SK-N-SH treated with all-trans-retinoic acid at 6 μM for 48 hours (cell line): ENCODE results near the gene RPS6KC1.
"Not testable (repeated sequence)": the region's sequence is repeated elsewhere in the genome, so short reads cannot be mapped to it uniquely, and the experiment has no call there.

Experiments used
- ATAC-seq: fragments of 200-7000 bp; cut with Tn5 transposase; 3 replicates; pipeline ENCODE4 v1.9.1; 2020; ENCODE audit warnings: mild to moderate bottlenecking, moderate library complexity
- ARNTL ChIP-seq: fragments of 450-650 bp; formaldehyde crosslinking; IDR thresholded peaks from 2 replicates; pipeline ENCODE4 v1.5.0; 2020; ENCODE audit warnings: low read depth, mild to moderate bottlenecking, moderate library complexity, borderline replicate concordance
- CSDC2 ChIP-seq: fragments of 250-450 bp; sonication (Bioruptor Pico); IDR thresholded peaks from 2 replicates; pipeline ENCODE4 v1.5.0; 2020; ENCODE audit warnings: mild to moderate bottlenecking, moderate library complexity
- ISL1 ChIP-seq: fragments of 250-450 bp; sonication (Bioruptor Pico); IDR thresholded peaks from 2 replicates; pipeline ENCODE4 v2.1.2; 2022; ENCODE audit warnings: mild to moderate bottlenecking, moderate library complexity
- POU6F1 ChIP-seq: fragments of 250-450 bp; sonication (Bioruptor Pico); IDR thresholded peaks from 2 replicates; pipeline ENCODE4 v1.8.0; 2021; ENCODE audit warnings: low read depth, mild to moderate bottlenecking, moderate library complexity, borderline replicate concordance
- PPARA ChIP-seq: fragments of 250-450 bp; sonication (Bioruptor Pico); IDR thresholded peaks from 2 replicates; pipeline ENCODE4 v1.5.0; 2020; ENCODE audit warnings: mild to moderate bottlenecking, borderline replicate concordance
- RARB ChIP-seq: fragments of 250-450 bp; sonication (Bioruptor Pico); IDR thresholded peaks from 2 replicates; pipeline ENCODE4 v1.8.0; 2021; ENCODE audit warnings: mild to moderate bottlenecking, moderate library complexity
- SNAI2 ChIP-seq: fragments of 250-450 bp; sonication (Bioruptor Pico); IDR thresholded peaks from 2 replicates; pipeline ENCODE4 v1.5.0; 2020; ENCODE audit warnings: mild to moderate bottlenecking, moderate library complexity
- TCF4 ChIP-seq: fragments of 250-450 bp; sonication (Bioruptor Pico); IDR thresholded peaks from 2 replicates; pipeline ENCODE4 v1.8.0; 2021; ENCODE audit warnings: mild to moderate bottlenecking, moderate library complexity, borderline replicate concordance
- TOX ChIP-seq: fragments of 250-450 bp; sonication (Bioruptor Pico); IDR thresholded peaks from 2 replicates; pipeline ENCODE4 v1.8.0; 2021; ENCODE audit warnings: mild to moderate bottlenecking, moderate library complexity, borderline replicate concordance
- TSHZ2 ChIP-seq: fragments of 250-450 bp; sonication (Bioruptor Pico); IDR thresholded peaks from 2 replicates; pipeline ENCODE4 v1.5.0; 2020; ENCODE audit warnings: mild to moderate bottlenecking, moderate library complexity
- ZC3H10 ChIP-seq: fragments of 250-450 bp; sonication (Bioruptor Pico); IDR thresholded peaks from 2 replicates; pipeline ENCODE4 v1.5.1; 2021; ENCODE audit warnings: mild to moderate bottlenecking, moderate library complexity
- ZFP3 ChIP-seq: fragments of 250-450 bp; sonication (Bioruptor Pico); IDR thresholded peaks from 2 replicates; pipeline ENCODE4 v1.5.0; 2020; ENCODE audit warnings: mild to moderate bottlenecking, moderate library complexity
- ZFP30 ChIP-seq: fragments of 450-650 bp; formaldehyde crosslinking; IDR thresholded peaks from 2 replicates; pipeline ENCODE4 v1.5.0; 2022; ENCODE audit warnings: mild to moderate bottlenecking, moderate library complexity
- ZNF565 ChIP-seq: fragments of 450-650 bp; formaldehyde crosslinking; conservative IDR thresholded peaks from 2 replicates; pipeline ENCODE4 v1.5.0; 2020; ENCODE audit warnings: low read depth, mild to moderate bottlenecking, moderate library complexity
- ZNF70 ChIP-seq: fragments of 450-650 bp; formaldehyde crosslinking; IDR thresholded peaks from 2 replicates; pipeline ENCODE4 v1.5.0; 2020; ENCODE audit warnings: mild to moderate bottlenecking, moderate library complexity
- TF ChIP-seq, protein P1 (sequence below): fragments of 250-450 bp; sonication (Bioruptor Pico); IDR thresholded peaks from 2 replicates; pipeline ENCODE4 v1.5.1; 2020; ENCODE audit warnings: low read depth, mild to moderate bottlenecking, moderate library complexity
- TF ChIP-seq, protein P2 (sequence below): fragments of 250-450 bp; sonication (Bioruptor Pico); IDR thresholded peaks from 2 replicates; pipeline ENCODE4 v1.8.0; 2020; ENCODE audit warnings: mild to moderate bottlenecking, moderate library complexity, borderline replicate concordance
- TF ChIP-seq, protein P3 (sequence below): fragments of 250-450 bp; sonication (Bioruptor Pico); IDR thresholded peaks from 2 replicates; pipeline ENCODE4 v1.5.1; 2021; ENCODE audit warnings: mild to moderate bottlenecking, moderate library complexity

RPS6KC1 gene

DNA sequence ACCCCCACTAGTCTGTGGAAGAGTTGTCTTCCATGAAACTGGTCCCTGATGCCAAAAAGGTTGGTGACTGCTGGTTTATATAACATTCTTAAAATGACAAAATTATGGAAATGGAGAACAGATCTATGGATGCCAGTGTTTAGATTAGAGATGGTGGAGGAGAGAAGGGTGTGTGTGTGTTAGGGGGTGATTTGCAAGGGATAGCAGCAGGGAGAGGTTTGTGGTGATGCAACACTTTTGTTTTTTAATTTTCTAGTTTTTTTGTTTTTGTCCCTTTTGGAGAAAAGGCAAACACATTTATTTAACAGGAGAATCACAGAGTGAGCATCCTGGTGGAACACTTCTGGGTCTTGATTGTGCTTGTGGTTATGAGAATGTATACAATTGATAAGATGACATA, 143.8 kb downstream of the RPS6KC1 start:
- ATAC-seq, result no peak
- no peak for TF ChIP-seq TOX (CRISPR knock-in tag)
- TF ChIP-seq ZFP3 (CRISPR knock-in tag), result no peak
- TF ChIP-seq, protein P1, sequence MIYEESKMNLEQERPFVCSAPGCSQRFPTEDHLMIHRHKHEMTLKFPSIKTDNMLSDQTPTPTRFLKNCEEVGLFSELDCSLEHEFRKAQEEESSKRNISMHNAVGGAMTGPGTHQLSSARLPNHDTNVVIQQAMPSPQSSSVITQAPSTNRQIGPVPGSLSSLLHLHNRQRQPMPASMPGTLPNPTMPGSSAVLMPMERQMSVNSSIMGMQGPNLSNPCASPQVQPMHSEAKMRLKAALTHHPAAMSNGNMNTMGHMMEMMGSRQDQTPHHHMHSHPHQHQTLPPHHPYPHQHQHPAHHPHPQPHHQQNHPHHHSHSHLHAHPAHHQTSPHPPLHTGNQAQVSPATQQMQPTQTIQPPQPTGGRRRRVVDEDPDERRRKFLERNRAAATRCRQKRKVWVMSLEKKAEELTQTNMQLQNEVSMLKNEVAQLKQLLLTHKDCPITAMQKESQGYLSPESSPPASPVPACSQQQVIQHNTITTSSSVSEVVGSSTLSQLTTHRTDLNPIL (CRISPR knock-in tag), result no peak
- TF ChIP-seq, protein P2, sequence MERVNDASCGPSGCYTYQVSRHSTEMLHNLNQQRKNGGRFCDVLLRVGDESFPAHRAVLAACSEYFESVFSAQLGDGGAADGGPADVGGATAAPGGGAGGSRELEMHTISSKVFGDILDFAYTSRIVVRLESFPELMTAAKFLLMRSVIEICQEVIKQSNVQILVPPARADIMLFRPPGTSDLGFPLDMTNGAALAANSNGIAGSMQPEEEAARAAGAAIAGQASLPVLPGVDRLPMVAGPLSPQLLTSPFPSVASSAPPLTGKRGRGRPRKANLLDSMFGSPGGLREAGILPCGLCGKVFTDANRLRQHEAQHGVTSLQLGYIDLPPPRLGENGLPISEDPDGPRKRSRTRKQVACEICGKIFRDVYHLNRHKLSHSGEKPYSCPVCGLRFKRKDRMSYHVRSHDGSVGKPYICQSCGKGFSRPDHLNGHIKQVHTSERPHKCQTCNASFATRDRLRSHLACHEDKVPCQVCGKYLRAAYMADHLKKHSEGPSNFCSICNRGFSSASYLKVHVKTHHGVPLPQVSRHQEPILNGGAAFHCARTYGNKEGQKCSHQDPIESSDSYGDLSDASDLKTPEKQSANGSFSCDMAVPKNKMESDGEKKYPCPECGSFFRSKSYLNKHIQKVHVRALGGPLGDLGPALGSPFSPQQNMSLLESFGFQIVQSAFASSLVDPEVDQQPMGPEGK (CRISPR knock-in tag), result no peak
- no peak for TF ChIP-seq SNAI2 (CRISPR knock-in tag)
- TF ChIP-seq ARNTL, result no peak
- no peak for TF ChIP-seq TCF4 (CRISPR knock-in tag)
- TF ChIP-seq, protein P3, sequence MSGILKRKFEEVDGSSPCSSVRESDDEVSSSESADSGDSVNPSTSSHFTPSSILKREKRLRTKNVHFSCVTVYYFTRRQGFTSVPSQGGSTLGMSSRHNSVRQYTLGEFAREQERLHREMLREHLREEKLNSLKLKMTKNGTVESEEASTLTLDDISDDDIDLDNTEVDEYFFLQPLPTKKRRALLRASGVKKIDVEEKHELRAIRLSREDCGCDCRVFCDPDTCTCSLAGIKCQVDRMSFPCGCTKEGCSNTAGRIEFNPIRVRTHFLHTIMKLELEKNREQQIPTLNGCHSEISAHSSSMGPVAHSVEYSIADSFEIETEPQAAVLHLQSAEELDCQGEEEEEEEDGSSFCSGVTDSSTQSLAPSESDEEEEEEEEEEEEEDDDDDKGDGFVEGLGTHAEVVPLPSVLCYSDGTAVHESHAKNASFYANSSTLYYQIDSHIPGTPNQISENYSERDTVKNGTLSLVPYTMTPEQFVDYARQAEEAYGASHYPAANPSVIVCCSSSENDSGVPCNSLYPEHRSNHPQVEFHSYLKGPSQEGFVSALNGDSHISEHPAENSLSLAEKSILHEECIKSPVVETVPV, result no peak

DNA sequence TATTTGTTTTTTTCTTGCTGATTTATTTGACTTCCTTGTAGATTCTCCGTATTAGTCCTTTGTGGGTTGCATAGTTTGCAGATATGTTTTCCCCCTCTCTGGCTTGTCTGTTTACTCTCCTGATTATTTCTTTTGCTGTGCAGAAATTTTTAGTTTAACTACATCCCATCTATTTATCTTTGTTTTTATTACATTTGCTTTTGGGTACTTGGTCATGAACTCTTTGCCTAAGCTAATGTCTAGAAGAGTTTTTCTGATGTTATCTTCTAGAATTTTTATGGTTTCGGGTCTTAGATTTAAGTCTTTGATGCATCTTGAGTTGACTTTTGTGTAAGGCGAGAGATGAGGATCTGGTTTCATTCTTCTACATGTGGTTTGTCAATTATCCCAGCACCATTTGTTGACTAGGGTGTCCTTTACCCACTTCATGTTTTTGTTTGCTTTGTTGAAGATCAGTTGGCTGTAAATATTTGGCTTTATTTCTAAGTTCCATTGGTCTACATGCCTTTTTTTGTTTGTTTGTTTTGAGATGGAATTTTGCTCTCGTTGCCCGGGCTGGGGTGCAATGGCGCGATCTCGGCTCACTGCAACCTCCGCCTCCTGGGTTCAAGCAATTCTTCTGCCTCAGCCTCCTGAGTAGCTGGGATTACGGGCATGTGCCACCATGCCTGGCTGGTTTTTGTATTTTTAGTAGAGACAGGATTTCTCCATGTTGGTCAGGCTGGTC, 145.4 kb downstream of the RPS6KC1 start:
- ATAC-seq, result not testable (repeated sequence)

- ATAC-seq, result no peak
- TF ChIP-seq ZNF565 (no peak), ISL1 (CRISPR knock-in tag) (no peak), SNAI2 (CRISPR knock-in tag) (no peak), POU6F1 (CRISPR knock-in tag) (no peak), ZNF70 (CRISPR knock-in tag) (no peak), CSDC2 (CRISPR knock-in tag) (no peak), ARNTL (no peak), RARB (CRISPR knock-in tag) (no peak), ZC3H10 (no peak), TOX (CRISPR knock-in tag) (no peak), ZFP30 (CRISPR knock-in tag) (no peak), TCF4 (CRISPR knock-in tag) (no peak)
- TF ChIP-seq, protein P2 (CRISPR knock-in tag), result no peak
Observed at GRCh38 chr1:213200630-213201029, 149.6 kb downstream of the RPS6KC1 start.

DNA sequence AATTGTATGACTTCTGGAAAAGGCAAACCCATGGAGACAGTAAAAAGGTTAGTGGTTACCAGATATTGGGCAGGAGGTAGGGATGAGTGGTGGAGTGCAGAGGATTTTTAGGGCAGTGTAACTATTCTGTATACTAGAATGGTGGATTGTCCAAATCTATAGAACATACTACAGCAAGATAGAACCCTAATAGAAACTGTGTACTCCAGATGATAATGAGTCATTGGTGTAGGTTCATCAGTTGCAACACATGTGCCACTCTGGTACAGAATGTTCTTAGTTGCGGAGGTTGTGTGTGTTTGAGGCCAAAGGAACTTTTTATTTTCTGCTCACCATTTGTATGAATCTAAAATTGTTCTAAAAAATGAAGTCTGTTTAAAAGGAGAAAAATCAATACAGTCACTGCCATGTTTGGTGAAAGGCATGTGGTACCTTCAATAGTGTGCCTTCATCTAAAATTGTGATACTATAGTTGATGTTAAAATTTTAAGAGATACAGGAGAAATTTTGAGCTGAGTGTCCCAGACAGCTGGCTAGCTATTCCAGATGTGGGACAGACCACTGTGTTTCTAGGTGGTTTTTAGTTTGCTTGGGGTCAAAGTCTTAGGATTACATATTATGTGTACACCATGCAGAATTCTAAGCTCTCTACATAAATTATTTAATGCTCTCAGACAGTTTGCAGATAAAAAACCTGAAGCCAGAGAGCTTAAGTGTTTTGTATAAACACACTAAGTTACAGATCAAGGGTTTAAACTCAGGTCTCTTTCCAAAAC, 150.5 kb downstream of the RPS6KC1 start:
- TF ChIP-seq TCF4 (CRISPR knock-in tag) (no peak), PPARA (CRISPR knock-in tag) (no peak), ZFP3 (CRISPR knock-in tag) (no peak), TSHZ2 (no peak)
- TF ChIP-seq, protein P2 (CRISPR knock-in tag), result no peak
- TF ChIP-seq, protein P3, result no peak
- no peak for ATAC-seq
